CD4-positive, alpha-beta T cell (primary cell): ENCODE measurements around the gene ARL10. TPM values are rescaled to one million over a fixed set of nuclear protein-coding genes. Genes with fewer than 3 reads are reported as not detected.

ENCODE experiments used
- ATAC-seq: fragments of 200-7000 bp; cut with Tn5 transposase; one replicate; pipeline ENCODE4 v1.10.0; 2022; ENCODE audit warnings: mild to moderate bottlenecking; ENCODE audit not compliant: poor library complexity
- CTCF ChIA-PET: fragments of 350-600 bp; sonication (Branson Sonifier 250); formaldehyde crosslinking; loops from one replicate; lab custom pipeline; 2021; ENCODE audit warnings: antibody characterized with exemption, inconsistent platforms; lab: Charles Lee
- POLR2A ChIA-PET: fragments of 350-600 bp; sonication (Branson Sonifier 250); formaldehyde crosslinking; loops from one replicate; lab custom pipeline; 2021; ENCODE audit warnings: antibody characterized with exemption, inconsistent platforms; lab: Charles Lee
- DNase-seq, 14 experiments: peaks; one replicate each; pipeline ENCODE4 v3.0.0-alpha.2; 2013 to 2020; ENCODE audit warnings: mixed read lengths in 2 of 14
- H3K27ac ChIP-seq, 2 donors: one replicate each; pipeline versions ENCODE4 v1.5.1 to v1.7.0; 2013; ENCODE audit warnings: low read length in 2 of 2, low read depth in 1 of 2, mild to moderate bottlenecking in 1 of 2
- H3K27me3 ChIP-seq, 2 experiments: 1 replicate in 1 of 2; 2 replicates in 1 of 2; pipeline versions ENCODE4 v1.6.1 to v1.7.0; 2013; ENCODE audit warnings: low read length in 2 of 2, control low read depth in 1 of 2, mild to moderate bottlenecking in 1 of 2, moderate library complexity in 1 of 2; ENCODE audit not compliant: insufficient read depth in 2 of 2, control insufficient read depth in 1 of 2
- H3K36me3 ChIP-seq: one replicate; pipeline ENCODE4 v1.6.1; 2013; ENCODE audit warnings: low read length, control low read depth; ENCODE audit not compliant: insufficient read depth
- H3K4me1 ChIP-seq: one replicate; pipeline ENCODE4 v1.6.1; 2013; ENCODE audit warnings: low read length, control low read depth; ENCODE audit not compliant: insufficient read depth
- H3K4me3 ChIP-seq: one replicate; pipeline ENCODE4 v1.5.1; 2013; ENCODE audit warnings: mild to moderate bottlenecking, low read length, moderate library complexity
- H3K9me3 ChIP-seq, 2 experiments: 1 replicate in 1 of 2; 2 replicates in 1 of 2; pipeline versions ENCODE4 v1.6.1 to v1.7.0; 2013; ENCODE audit warnings: low read length in 2 of 2, mild to moderate bottlenecking in 2 of 2, control low read depth in 1 of 2, moderate library complexity in 1 of 2; ENCODE audit not compliant: control insufficient read depth in 1 of 2, insufficient read depth in 1 of 2
- H3K27ac Mint-ChIP-seq: one replicate; pipeline ENCODE4 v1.8.0; 2020; ENCODE audit warnings: mixed read lengths
- H3K27me3 Mint-ChIP-seq: one replicate; pipeline ENCODE4 v1.8.0; 2021; ENCODE audit warnings: mixed read lengths
- H3K36me3 Mint-ChIP-seq: one replicate; pipeline ENCODE4 v1.8.0; 2021; ENCODE audit warnings: low read depth, mixed read lengths
- H3K4me1 Mint-ChIP-seq: one replicate; pipeline ENCODE4 v1.8.0; 2021; ENCODE audit warnings: low read depth, mixed read lengths
- H3K4me3 Mint-ChIP-seq: one replicate; pipeline ENCODE4 v1.8.0; 2020; ENCODE audit warnings: mild to moderate bottlenecking, mixed read lengths
- H3K9me3 Mint-ChIP-seq: one replicate; pipeline ENCODE4 v1.8.0; 2020; ENCODE audit warnings: mixed read lengths
- intact Hi-C, 2 experiments: fragments of 100-400 bp; cut with DNase I in 1 of 2; cut with micrococcal nuclease in 1 of 2; formaldehyde crosslinking; loops; one replicate each; pipeline versions ENCODE4 v1.15.1 to v1.9.0; 2023 to 2025; cut with DNase I, micrococcal nuclease
- total RNA-seq, 174 experiments: library from RNA in 2 of 174; stranded (reverse) in 2 of 174; gene quantifications; one replicate each; pipeline ENCODE4 v1.2.3 and lab custom pipeline; 2021 to 2026
- TF ChIP-seq, protein P1 (sequence below): fragments of 200-600 bp; IDR thresholded peaks from one replicate; pipeline ENCODE4 v1.8.0; 2022; ENCODE audit warnings: antibody characterized with exemption, mild to moderate bottlenecking

Gene ARL10
- total RNA-seq, 2 experiments from 2014 or later, result 3.2 to 4.4 TPM

DNA sequence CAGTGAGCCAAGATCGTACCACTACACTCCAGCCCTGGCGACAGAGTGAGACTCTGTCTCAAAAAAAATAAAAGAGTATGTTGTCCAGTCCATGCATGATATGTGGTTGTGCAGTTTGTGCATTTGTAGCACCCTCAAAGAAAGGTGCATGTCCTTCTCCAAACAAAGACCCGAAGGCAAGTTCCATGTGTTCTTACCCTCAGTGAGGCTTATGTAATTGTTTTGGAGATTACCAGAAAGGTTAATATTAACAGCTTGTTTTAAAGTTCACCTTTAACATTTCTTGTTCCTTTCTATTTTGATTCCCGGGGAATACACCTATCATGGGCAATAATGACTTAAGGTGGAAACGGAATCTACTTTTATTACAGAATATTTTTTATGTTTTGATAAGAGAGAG is 26.0 kb upstream of the ARL10 start:
- Histone ChIP-seq H3K4me1 (no peaks in the 10 kb centered on the region), H3K27me3 (no peaks in the 10 kb centered on the region), H3K9me3 (peaks cover under 1 to 3% of the 10 kb centered on the region in 2 experiments), H3K4me3 (no peak overlapping the region), H3K36me3 (peaks cover 22% of the 10 kb centered on the region), H3K27ac (no peak overlapping the region)
- intact Hi-C loops, result no loop called here
- Mint-ChIP-seq H3K36me3 (peaks cover 58% of the 10 kb centered on the region), H3K27me3 (no peaks in the 10 kb centered on the region), H3K4me1 (no peaks in the 10 kb centered on the region), H3K4me3 (no peak overlapping the region), H3K27ac (no peak overlapping the region), H3K9me3 (no peaks in the 10 kb centered on the region)
- ATAC-seq, result no peak
- TF ChIP-seq, protein P1, sequence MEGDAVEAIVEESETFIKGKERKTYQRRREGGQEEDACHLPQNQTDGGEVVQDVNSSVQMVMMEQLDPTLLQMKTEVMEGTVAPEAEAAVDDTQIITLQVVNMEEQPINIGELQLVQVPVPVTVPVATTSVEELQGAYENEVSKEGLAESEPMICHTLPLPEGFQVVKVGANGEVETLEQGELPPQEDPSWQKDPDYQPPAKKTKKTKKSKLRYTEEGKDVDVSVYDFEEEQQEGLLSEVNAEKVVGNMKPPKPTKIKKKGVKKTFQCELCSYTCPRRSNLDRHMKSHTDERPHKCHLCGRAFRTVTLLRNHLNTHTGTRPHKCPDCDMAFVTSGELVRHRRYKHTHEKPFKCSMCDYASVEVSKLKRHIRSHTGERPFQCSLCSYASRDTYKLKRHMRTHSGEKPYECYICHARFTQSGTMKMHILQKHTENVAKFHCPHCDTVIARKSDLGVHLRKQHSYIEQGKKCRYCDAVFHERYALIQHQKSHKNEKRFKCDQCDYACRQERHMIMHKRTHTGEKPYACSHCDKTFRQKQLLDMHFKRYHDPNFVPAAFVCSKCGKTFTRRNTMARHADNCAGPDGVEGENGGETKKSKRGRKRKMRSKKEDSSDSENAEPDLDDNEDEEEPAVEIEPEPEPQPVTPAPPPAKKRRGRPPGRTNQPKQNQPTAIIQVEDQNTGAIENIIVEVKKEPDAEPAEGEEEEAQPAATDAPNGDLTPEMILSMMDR, result no peak
- ChIA-PET POLR2A (interaction anchor here (1.0 kb wide), 1 partner anchor 23 kb away, joined by 4 read pairs; the partner anchor contains the start of gene KIAA1191), CTCF (no interaction called here)
- no peak for DNase-seq

DNA sequence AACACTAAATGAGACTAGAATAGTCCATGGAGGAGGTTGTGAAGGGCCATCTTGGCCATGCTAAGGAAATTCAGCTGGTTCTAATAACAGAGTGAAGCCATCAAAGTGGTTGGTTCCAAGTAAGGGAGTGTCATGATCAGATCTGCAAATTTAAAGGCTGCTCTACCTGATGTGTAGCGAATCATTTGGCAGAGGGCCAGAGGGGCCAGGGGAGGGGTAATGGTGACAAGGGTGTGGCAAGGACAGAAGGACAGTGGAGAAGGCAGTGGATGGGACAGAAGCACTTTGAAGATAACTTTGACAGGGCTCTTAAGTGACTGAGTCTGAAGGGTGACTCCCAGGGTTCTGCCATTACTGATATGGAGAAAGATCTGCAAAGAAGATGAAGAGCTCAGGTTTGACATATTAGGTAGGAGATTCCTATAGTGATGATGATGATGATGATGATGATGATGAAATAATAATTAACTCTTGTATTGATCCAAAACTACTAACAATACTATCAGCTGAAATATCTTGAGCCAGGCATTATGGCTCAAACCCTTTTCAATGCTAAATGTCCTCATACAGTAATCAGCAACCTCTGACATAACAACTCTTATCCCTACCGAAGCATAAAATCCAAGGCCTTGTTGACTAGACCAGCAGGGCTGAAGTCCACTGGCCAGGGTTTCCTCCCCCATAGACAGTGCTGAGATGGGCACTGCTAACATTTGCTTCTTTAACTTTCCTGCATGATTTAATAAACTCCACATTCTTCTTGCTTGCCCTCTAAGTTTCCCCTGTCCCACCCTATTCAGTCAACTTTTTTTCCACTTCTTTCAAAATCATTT is 23.7 kb upstream of the ARL10 start:
- DNase-seq, result no peak
- H3K4me1 Mint-ChIP-seq, result no peaks in the 10 kb centered on the region
- no peaks in the 10 kb centered on the region for H3K9me3 ChIP-seq
- H3K27me3 Mint-ChIP-seq, result no peaks in the 10 kb centered on the region
- ATAC-seq, result no peak
- H3K36me3 ChIP-seq, result peaks cover 39% of the 10 kb centered on the region
- ChIA-PET POLR2A (no interaction called here), CTCF (no interaction called here)
- H3K4me1 ChIP-seq, result no peaks in the 10 kb centered on the region
- H3K36me3 Mint-ChIP-seq, result peaks cover 63% of the 10 kb centered on the region
- H3K9me3 Mint-ChIP-seq, result no peaks in the 10 kb centered on the region
- H3K4me3 ChIP-seq, result no peak overlapping the region
- TF ChIP-seq, protein P1, result no peak
- no peaks in the 10 kb centered on the region for H3K27me3 ChIP-seq
- no peak overlapping the region for H3K4me3 Mint-ChIP-seq
- no peak overlapping the region for H3K27ac Mint-ChIP-seq
- no peak overlapping the region for H3K27ac ChIP-seq
- intact Hi-C loops, result no loop called here

DNA sequence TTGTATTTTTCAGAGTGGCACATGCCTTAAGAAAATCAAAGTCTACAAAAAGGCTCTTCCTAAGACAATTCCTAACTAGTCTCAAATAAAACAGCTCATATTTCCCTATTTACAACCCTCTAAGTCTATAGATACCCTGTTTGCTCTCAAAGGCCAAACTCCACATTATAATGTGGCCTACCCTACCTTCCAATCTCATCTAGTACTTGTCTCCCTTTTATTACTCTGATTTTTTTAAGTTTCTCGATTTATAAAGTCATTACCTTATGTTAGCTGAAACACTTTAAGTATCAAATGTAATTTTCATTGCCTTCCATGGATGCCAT is 23.2 kb upstream of the ARL10 start:
- Histone ChIP-seq H3K4me3 (no peak overlapping the region), H3K9me3 (no peaks in the 10 kb centered on the region), H3K27ac (no peak overlapping the region), H3K4me1 (no peaks in the 10 kb centered on the region), H3K27me3 (no peaks in the 10 kb centered on the region), H3K36me3 (peaks cover 39% of the 10 kb centered on the region)
- DNase-seq (no peak), ATAC-seq (no peak)
- Mint-ChIP-seq H3K36me3 (peaks cover 63% of the 10 kb centered on the region), H3K9me3 (no peaks in the 10 kb centered on the region), H3K4me3 (no peak overlapping the region), H3K27ac (no peak overlapping the region), H3K27me3 (no peaks in the 10 kb centered on the region), H3K4me1 (no peaks in the 10 kb centered on the region)
- intact Hi-C loops, result no loop called here
- TF ChIP-seq, protein P1, result no peak
- ChIA-PET CTCF (no interaction called here), POLR2A (no interaction called here)
